A673 (cell line): ENCODE data around the gene SMIM45.

ENCODE experiments used
- BruUV-seq: library from RNA; stranded (reverse); fragments of 400-500 nt; replicated peaks from 2 replicates; lab custom pipeline; 2021; lab: Mats Ljungman, UMichigan
- CTCF ChIA-PET: fragments of 300-600 bp; sonication (Branson Sonifier 250); formaldehyde crosslinking; loops from one replicate; lab custom pipeline; 2022; ENCODE audit warnings: antibody characterized with exemption; lab: Charles Lee
- POLR2A ChIA-PET: fragments of 300-600 bp; sonication (Branson Sonifier 250); formaldehyde crosslinking; loops from one replicate; lab custom pipeline; 2022; ENCODE audit warnings: antibody characterized with exemption; ENCODE audit not compliant: low non-redundant PET; lab: Charles Lee
- DNase-seq: peaks from one replicate; pipeline ENCODE4 v3.0.0-alpha.2; 2015; ENCODE audit warnings: low spot score
- H3K27ac ChIP-seq: fragments of 200-600 bp; sonication (generic); 2 replicates; pipeline ENCODE4 v1.5.1; 2016; ENCODE audit warnings: mixed run types, low read depth, mild to moderate bottlenecking, mixed read lengths, antibody characterized with exemption, low read length; ENCODE audit not compliant: poor library complexity, severe bottlenecking
- H3K27me3 ChIP-seq: fragments of 200-600 bp; sonication (generic); replicated peaks from 2 replicates; pipeline ENCODE4 v1.6.1; 2017; ENCODE audit warnings: mixed run types, low read depth, mild to moderate bottlenecking, mixed read lengths, antibody characterized with exemption, low read length; ENCODE audit not compliant: insufficient read depth, poor library complexity
- H3K36me3 ChIP-seq: fragments of 200-600 bp; sonication (generic); 2 replicates; pipeline ENCODE4 v1.6.1; 2016; ENCODE audit warnings: mixed run types, mild to moderate bottlenecking, mixed read lengths, antibody characterized with exemption, low read length; ENCODE audit not compliant: insufficient read depth, poor library complexity, severe bottlenecking
- H3K4me1 ChIP-seq: fragments of 200-600 bp; sonication (generic); 2 replicates; pipeline ENCODE4 v1.6.1; 2017; ENCODE audit warnings: mixed run types, mild to moderate bottlenecking, mixed read lengths, antibody characterized with exemption, low read length; ENCODE audit not compliant: insufficient read depth, poor library complexity, severe bottlenecking
- H3K4me3 ChIP-seq: fragments of 200-600 bp; sonication (generic); 2 replicates; pipeline ENCODE4 v1.5.1; 2016; ENCODE audit warnings: low read depth, mixed run types, mild to moderate bottlenecking, mixed read lengths, low read length; ENCODE audit not compliant: poor library complexity, severe bottlenecking
- H3K9me3 ChIP-seq: fragments of 200-600 bp; sonication (generic); 2 replicates; pipeline ENCODE4 v1.6.1; 2016; ENCODE audit warnings: mixed run types, low read depth, mild to moderate bottlenecking, mixed read lengths, antibody characterized with exemption, low read length; ENCODE audit not compliant: poor library complexity, severe bottlenecking
- EZH2 ChIP-seq: fragments of 200-600 bp; sonication (generic); IDR thresholded peaks from 2 replicates; pipeline ENCODE4 v1.6.1; 2017; ENCODE audit warnings: borderline replicate concordance, low read depth, mild to moderate bottlenecking, mixed read lengths, antibody characterized with exemption, low read length; ENCODE audit not compliant: poor library complexity, severe bottlenecking
- intact Hi-C: fragments of 100-400 bp; cut with micrococcal nuclease; formaldehyde crosslinking; loops from one replicate; pipeline ENCODE4 v1.10.0; 2022; ENCODE audit not compliant: unreplicated experiment
- TF ChIP-seq, protein P1 (sequence below): fragments of 300-800, 200-600 bp; sonication (generic); conservative IDR thresholded peaks from 2 replicates; pipeline ENCODE4 v1.5.1; 2017; ENCODE audit warnings: low read depth, mild to moderate bottlenecking, antibody characterized with exemption, low read length, moderate library complexity, mixed read lengths

SMIM45 gene

DNA sequence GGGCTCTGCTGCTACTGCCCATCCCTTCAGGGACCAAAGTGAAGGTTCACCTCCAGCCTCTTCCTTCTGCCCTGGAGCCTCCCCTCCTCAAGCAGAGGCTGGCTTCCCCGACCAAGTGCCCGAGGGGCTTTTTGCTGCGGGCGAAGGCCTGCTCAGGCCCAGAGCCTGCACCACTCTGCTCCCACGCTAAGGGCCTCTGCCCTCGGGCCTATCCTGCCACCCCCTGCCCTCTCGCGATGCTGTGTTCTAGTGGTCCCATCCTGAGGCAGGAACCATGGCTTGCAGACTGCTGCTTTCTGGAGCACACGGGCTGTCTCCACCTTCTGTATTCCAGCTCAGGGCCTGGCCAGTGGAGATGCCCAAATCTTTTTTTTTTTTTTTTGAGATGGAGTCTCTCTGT lies 16.4 kb upstream of the SMIM45 start:
- peaks cover 32% of the 10 kb centered on the region for H3K36me3 ChIP-seq
- ChIA-PET CTCF (no interaction called here), POLR2A (no interaction called here)
- BruUV-seq: no TSS peak
- H3K4me3 ChIP-seq: no peak overlapping the region
- DNase-seq: no peak
- no peaks in the 10 kb centered on the region for H3K27me3 ChIP-seq
- intact Hi-C loops: no loop called here
- H3K27ac ChIP-seq: no peak overlapping the region
- TF ChIP-seq, protein P1, sequence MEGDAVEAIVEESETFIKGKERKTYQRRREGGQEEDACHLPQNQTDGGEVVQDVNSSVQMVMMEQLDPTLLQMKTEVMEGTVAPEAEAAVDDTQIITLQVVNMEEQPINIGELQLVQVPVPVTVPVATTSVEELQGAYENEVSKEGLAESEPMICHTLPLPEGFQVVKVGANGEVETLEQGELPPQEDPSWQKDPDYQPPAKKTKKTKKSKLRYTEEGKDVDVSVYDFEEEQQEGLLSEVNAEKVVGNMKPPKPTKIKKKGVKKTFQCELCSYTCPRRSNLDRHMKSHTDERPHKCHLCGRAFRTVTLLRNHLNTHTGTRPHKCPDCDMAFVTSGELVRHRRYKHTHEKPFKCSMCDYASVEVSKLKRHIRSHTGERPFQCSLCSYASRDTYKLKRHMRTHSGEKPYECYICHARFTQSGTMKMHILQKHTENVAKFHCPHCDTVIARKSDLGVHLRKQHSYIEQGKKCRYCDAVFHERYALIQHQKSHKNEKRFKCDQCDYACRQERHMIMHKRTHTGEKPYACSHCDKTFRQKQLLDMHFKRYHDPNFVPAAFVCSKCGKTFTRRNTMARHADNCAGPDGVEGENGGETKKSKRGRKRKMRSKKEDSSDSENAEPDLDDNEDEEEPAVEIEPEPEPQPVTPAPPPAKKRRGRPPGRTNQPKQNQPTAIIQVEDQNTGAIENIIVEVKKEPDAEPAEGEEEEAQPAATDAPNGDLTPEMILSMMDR: no peak
- no peak for TF ChIP-seq EZH2
- peaks cover 3% of the 10 kb centered on the region for H3K4me1 ChIP-seq
- no peaks in the 10 kb centered on the region for H3K9me3 ChIP-seq

DNA sequence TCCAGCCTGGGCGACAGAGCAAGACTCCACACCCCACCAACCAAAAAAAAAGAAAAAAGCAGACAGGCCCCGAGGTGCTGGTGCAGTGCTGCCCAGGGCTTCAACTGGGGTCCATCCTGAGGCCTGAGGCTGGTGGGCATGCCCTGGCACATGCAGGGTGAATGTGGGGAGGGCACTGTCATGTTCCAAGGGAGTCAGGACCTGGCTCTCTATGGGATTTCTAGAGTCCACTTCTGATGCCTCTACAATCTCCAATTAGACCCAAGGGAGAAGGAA lies 15.1 kb upstream of the SMIM45 start:
- POLR2A ChIA-PET: interaction anchor here (0.7 kb wide), 1 partner anchor 156 kb away, joined by 3 read pairs; no protein-coding TSS in a partner anchor

DNA sequence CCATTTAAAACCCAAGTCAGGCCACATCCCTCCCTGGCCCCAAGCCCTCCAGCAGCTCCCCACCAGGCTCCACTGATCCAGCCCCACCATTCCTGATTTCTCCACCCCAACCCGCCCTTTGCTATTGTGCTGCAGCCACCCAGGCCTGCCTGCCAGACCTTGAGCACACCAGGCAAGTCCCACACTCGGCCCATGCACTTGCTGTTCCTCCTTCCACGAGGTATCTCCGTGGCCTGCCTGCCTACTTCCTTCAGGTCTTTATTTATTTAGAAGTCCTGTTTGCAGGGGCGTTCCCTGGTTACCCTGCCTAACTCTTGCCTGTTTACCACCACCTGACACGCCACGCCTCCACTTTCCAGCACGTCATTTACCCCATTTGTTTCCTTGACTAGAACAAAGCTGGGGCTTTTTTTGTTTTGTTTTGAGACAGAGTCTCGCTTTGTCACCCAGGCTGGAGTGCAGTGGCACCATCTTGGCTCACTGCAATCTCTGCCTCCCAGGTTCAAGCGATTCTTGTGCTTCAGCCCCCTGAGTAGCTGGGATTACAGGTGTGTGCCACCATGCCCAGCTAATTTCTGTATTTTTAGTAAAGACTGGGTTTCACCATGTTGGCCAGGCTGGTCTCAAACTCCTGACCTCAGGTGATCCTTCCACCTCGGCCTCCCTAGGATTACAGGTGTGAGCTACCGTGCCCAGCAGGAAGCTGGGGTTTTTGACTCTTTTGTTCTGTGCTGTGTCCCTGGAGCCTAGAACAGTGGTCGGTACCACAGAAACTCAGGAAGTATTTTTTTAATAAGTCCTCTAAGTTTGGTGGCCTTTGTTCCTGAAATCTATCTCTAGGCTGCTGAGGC lies 11.7 kb upstream of the SMIM45 start:
- H3K27ac ChIP-seq: peak overlapping the region; percentile 57
- no peak for TF ChIP-seq EZH2
- TF ChIP-seq, protein P1: no peak
- H3K4me3 ChIP-seq: no peak overlapping the region
- intact Hi-C loops: loop anchor here (2.0 kb wide), 2 partner anchors 193 to 243 kb away; no protein-coding TSS in a partner anchor
- peak; percentile 53 for DNase-seq
- no peaks in the 10 kb centered on the region for H3K27me3 ChIP-seq
- POLR2A ChIA-PET: interaction anchor here (0.5 to 1.3 kb wide), 3 partner anchors 140 to 374 kb away, joined by 3 to 7 read pairs (median 4); partner anchors contain the start of gene CCDC134
- no TSS peak for BruUV-seq
- no peaks in the 10 kb centered on the region for H3K9me3 ChIP-seq
- H3K36me3 ChIP-seq: peaks cover 75% of the 10 kb centered on the region
- peaks cover 5% of the 10 kb centered on the region for H3K4me1 ChIP-seq
- CTCF ChIA-PET: interaction anchor here (1.1 to 2.0 kb wide), 4 partner anchors 14 to 273 kb away, joined by 6 to 32 read pairs (median 7); no protein-coding TSS in a partner anchor

More for the DNA sequence above, 15.1 kb upstream of the SMIM45 start:
- CTCF ChIA-PET: no interaction called here
- Histone ChIP-seq H3K4me3 (no peak overlapping the region), H3K36me3 (peaks cover 45% of the 10 kb centered on the region), H3K27me3 (no peaks in the 10 kb centered on the region), H3K9me3 (no peaks in the 10 kb centered on the region), H3K27ac (no peak overlapping the region), H3K4me1 (peaks cover 3% of the 10 kb centered on the region)
- intact Hi-C loops: no loop called here
- DNase-seq: no peak
- no peak for TF ChIP-seq EZH2
- TF ChIP-seq, protein P1: no peak
- no TSS peak for BruUV-seq
